K562 (cell line): Measurements from ENCODE around the gene AGBL1. TPM values are rescaled to one million over a fixed set of nuclear protein-coding genes. Genes with fewer than 3 reads are reported as not detected.

Experiments used
- ATAC-seq: fragments of 200-7000 bp; cut with Tn5 transposase; 3 replicates; pipeline ENCODE4 v1.9.1; 2020; ENCODE audit warnings: moderate library complexity
- BruUV-seq: library from RNA; stranded (reverse); fragments of 400-500 nt; replicated peaks from 2 replicates; lab custom pipeline; 2021; lab: Mats Ljungman, UMichigan
- CTCF ChIA-PET: fragments of 300-600 bp; formaldehyde crosslinking; extraction: SDS; loops from one replicate; lab custom pipeline; 2021; ENCODE audit warnings: low intra/inter-chr PET ratio; lab: Yijun Ruan, JAX
- POLR2A ChIA-PET: fragments of 300-600, 350-650 bp; sonication (Branson Sonifier 250); formaldehyde crosslinking; extraction: SDS; loops from one replicate; lab custom pipeline; 2021; ENCODE audit warnings: antibody characterized with exemption, inconsistent platforms; lab: Yijun Ruan, JAX
- DNase-seq, 4 experiments: peaks; one replicate each; pipeline versions ENCODE4 v3.0.0 to v3.0.0-alpha.2; 2011 to 2018; ENCODE audit warnings: low spot score in 3 of 4, mixed read lengths in 3 of 4; ENCODE audit errors: extremely low read depth in 1 of 4
- FAIRE-seq: peaks from 2 replicates; lab custom pipeline; 2011; peaks lifted over from hg19 to GRCh38; lab: Jason Lieb, UNC
- H2AFZ ChIP-seq: 2 replicates; pipeline ENCODE4 v1.6.0; 2011; ENCODE audit warnings: low read depth, low read length, control low read depth, inconsistent platforms
- H3K27ac ChIP-seq: fragments of 200-600 bp; 3 replicates; pipeline ENCODE4 v1.8.0; 2011; ENCODE audit warnings: low read depth, mild to moderate bottlenecking, control low read depth, inconsistent platforms, low read length, moderate library complexity, mixed read lengths; ENCODE audit errors: extremely low read depth
- H3K27me3 ChIP-seq, 2 experiments: fragments of 300-600 bp in 1 of 2; 2 replicates in 1 of 2; 3 replicates in 1 of 2; pipeline versions ENCODE4 v1.6.0 to v1.8.0; 2011; ENCODE audit warnings: inconsistent platforms in 2 of 2, low read length in 2 of 2, mild to moderate bottlenecking in 1 of 2, mixed read lengths in 1 of 2, moderate library complexity in 1 of 2; ENCODE audit not compliant: control insufficient read depth in 2 of 2, insufficient read depth in 2 of 2
- H3K36me3 ChIP-seq: fragments of 300-600 bp; 3 replicates; pipeline ENCODE4 v1.8.0; 2011; ENCODE audit warnings: mild to moderate bottlenecking, low read length, inconsistent platforms; ENCODE audit not compliant: control insufficient read depth, insufficient read depth
- H3K4me1 ChIP-seq, 2 experiments: fragments of 200-600 bp in 1 of 2; replicated peaks in 1 of 2; 2 replicates in 1 of 2; 3 replicates in 1 of 2; pipeline versions ENCODE4 v1.5.1 to v1.8.0; 2011; ENCODE audit warnings: inconsistent platforms in 2 of 2, low read length in 2 of 2, mild to moderate bottlenecking in 1 of 2, mixed read lengths in 1 of 2, moderate library complexity in 1 of 2; ENCODE audit not compliant: control insufficient read depth in 2 of 2, insufficient read depth in 2 of 2
- H3K4me2 ChIP-seq: 2 replicates; pipeline ENCODE4 v1.6.1; 2011; ENCODE audit warnings: low read length, control low read depth, inconsistent platforms, mixed read lengths; ENCODE audit not compliant: insufficient read depth
- H3K4me3 ChIP-seq: fragments of 200-600 bp; sonication (generic), shearing (Covaris generic); 2 replicates; pipeline ENCODE4 v1.5.1; 2016; ENCODE audit warnings: control low read depth, inconsistent platforms
- H3K79me2 ChIP-seq: fragments of 200-600 bp; 3 replicates; pipeline ENCODE4 v1.8.0; 2011; ENCODE audit warnings: low read length, inconsistent platforms; ENCODE audit not compliant: control insufficient read depth, insufficient read depth
- H3K9ac ChIP-seq, 2 experiments: 2 replicates each; pipeline versions ENCODE4 v1.6.0 to v1.6.1; 2011; ENCODE audit warnings: low read depth in 2 of 2, low read length in 2 of 2, control low read depth in 1 of 2, inconsistent platforms in 1 of 2, mild to moderate bottlenecking in 1 of 2, mixed read lengths in 1 of 2; ENCODE audit not compliant: insufficient read depth in 1 of 2
- H3K9me1 ChIP-seq: one replicate; pipeline ENCODE4 v1.6.0; 2011; ENCODE audit warnings: inconsistent platforms, mild to moderate bottlenecking, low read length, moderate library complexity; ENCODE audit not compliant: control insufficient read depth, insufficient read depth
- H3K9me3 ChIP-seq: replicated peaks from 2 replicates; pipeline ENCODE4 v1.5.1; 2011; ENCODE audit warnings: low read depth, low read length, inconsistent platforms; ENCODE audit not compliant: control insufficient read depth, insufficient read depth
- H4K20me1 ChIP-seq: replicated peaks from 2 replicates; pipeline ENCODE4 v1.6.1; 2011; ENCODE audit warnings: low read length, inconsistent platforms, mixed read lengths; ENCODE audit not compliant: control insufficient read depth, insufficient read depth
- KAT2B ChIP-seq: IDR thresholded peaks from one replicate; pipeline ENCODE4 v1.6.1; 2012; ENCODE audit warnings: low read depth, mild to moderate bottlenecking, control low read depth, inconsistent platforms, low read length, moderate library complexity
- KDM5B ChIP-seq: fragments of 200-600 bp; sonication (generic); IDR thresholded peaks from 2 replicates; pipeline ENCODE4 v1.6.1; 2012; ENCODE audit warnings: low read depth, mild to moderate bottlenecking, moderate library complexity, low read length, control low read depth, inconsistent platforms; ENCODE audit not compliant: insufficient replicate concordance
- SAP30 ChIP-seq: fragments of 200-600 bp; sonication (generic); IDR thresholded peaks from 2 replicates; pipeline ENCODE4 v1.6.1; 2012; ENCODE audit warnings: borderline replicate concordance, low read depth, mild to moderate bottlenecking, moderate library complexity, low read length, control low read depth, inconsistent platforms; ENCODE audit not compliant: insufficient read depth, poor library complexity, severe bottlenecking
- ZNF280A ChIP-seq: fragments of 450-650 bp; IDR thresholded peaks from 2 replicates; pipeline ENCODE4 v1.6.1; 2018; ENCODE audit warnings: mild to moderate bottlenecking, low read depth; ENCODE audit not compliant: partially characterized antibody
- ZNF318 ChIP-seq, 2 experiments: fragments of 450-650 bp; IDR thresholded peaks; 2 replicates each; pipeline ENCODE4 v1.6.1; 2016; ENCODE audit warnings: mild to moderate bottlenecking in 2 of 2, borderline replicate concordance in 1 of 2, low read depth in 1 of 2, moderate library complexity in 1 of 2
- WGBS: fragments of 100-300 bp; shearing (Covaris generic); methylation state at CpG from one replicate; pipeline ENCODE4 v1.1.6; 2016; ENCODE audit warnings: low coverage, mixed read lengths; ENCODE audit not compliant: insufficient coverage; ENCODE audit errors: missing lambda C conversion rate; 5-methylcytosine and 5-hydroxymethylcytosine counted together
- in situ Hi-C: fragments of 300-500 bp; cut with MboI; formaldehyde crosslinking; loops from 4 replicates; pipeline ENCODE4 v1.15.0; 2018; ENCODE audit warnings: inconsistent platforms, mixed read lengths
- intact Hi-C: fragments of 100-400 bp; cut with micrococcal nuclease; formaldehyde crosslinking; loops from 2 replicates; pipeline ENCODE4 v1.14.2; 2022
- polyA plus RNA-seq, 8 experiments: library from polyadenylated mRNA; depleted of rRNA in 4 of 8; stranded (reverse) in 5 of 8; unstranded in 3 of 8; fragments of >200 nt; fragmentation: Nextera tagmentation in 2 of 8; fragmentation: Illumina TruSeq in 1 of 8; extraction: Ambion mirVana in 2 of 8; extraction: Trizol in 1 of 8; gene quantifications; 2 replicates each; pipeline versions ENCODE4 v1.2.1 to v1.2.3, GENCODE V29; 2011 to 2014; ENCODE audit warnings: inconsistent platforms in 1 of 8, missing spikeins in 1 of 8
- total RNA-seq, 7 experiments: library from RNA; depleted of rRNA in 6 of 7; stranded (reverse); fragments of >200 nt in 6 of 7; fragmentation: Illumina TruSeq in 2 of 7; extraction: Trizol in 2 of 7; gene quantifications; 2 replicates each; pipeline versions ENCODE4 v1.2.1 to v1.2.3, GENCODE V29; 2011 to 2021; ENCODE audit warnings: low replicate concordance in 1 of 7

AGBL1 gene
- total and polyA plus RNA-seq, 9 of the 15 experiments (the other 6 are each of a cell fraction or from before 2014, with no cell fraction given) = not detected

GRCh38 chr15:86337071-86337470 lies 257.4 kb downstream of the AGBL1 start:
- intact Hi-C loops (no loop called here), in situ Hi-C loops (no loop called here)
- no peak for TF ChIP-seq KDM5B
- Histone ChIP-seq H3K9me1 (no peaks in the 10 kb centered on the region), H4K20me1 (no peaks in the 10 kb centered on the region), H3K9ac (no peak overlapping the region), H3K4me1 (no peaks in the 10 kb centered on the region), H3K27me3 (no peaks in the 10 kb centered on the region), H3K27ac (no peak overlapping the region), H3K4me2 (no peak overlapping the region), H3K4me3 (no peak overlapping the region), H3K9me3 (no peaks in the 10 kb centered on the region), H2AFZ (no peak overlapping the region), H3K79me2 (no peaks in the 10 kb centered on the region), H3K36me3 (no peaks in the 10 kb centered on the region)
- ATAC-seq (no peak), FAIRE-seq (no peak), DNase-seq (no peak)
- ChIA-PET CTCF (no interaction called here), POLR2A (no interaction called here)
- BruUV-seq = no TSS peak
- WGBS = 0% methylated on average over 2 of the region's 2 CpGs

- no peak overlapping the region for H3K27ac ChIP-seq
- no peaks in the 10 kb centered on the region for H3K36me3 ChIP-seq
- 0% methylated on average over 2 of the region's 2 CpGs for WGBS
- no peaks in the 10 kb centered on the region for H4K20me1 ChIP-seq
- no peak overlapping the region for H3K4me3 ChIP-seq
- H3K4me2 ChIP-seq = no peak overlapping the region
- ATAC-seq (no peak), DNase-seq (no peak), FAIRE-seq (no peak)
- no TSS peak for BruUV-seq
- H3K27me3 ChIP-seq = no peaks in the 10 kb centered on the region
- peaks cover 1% of the 10 kb centered on the region; the same call in 1 of the 2 replicates for H3K9me3 ChIP-seq
- POLR2A ChIA-PET = no interaction called here
- intact Hi-C loops (no loop called here), in situ Hi-C loops (no loop called here)
- no peaks in the 10 kb centered on the region for H3K79me2 ChIP-seq
- H3K4me1 ChIP-seq = no peaks in the 10 kb centered on the region
- no peak overlapping the region for H3K9ac ChIP-seq
- no peak overlapping the region for H2AFZ ChIP-seq
- CTCF ChIA-PET = no interaction called here
- no peaks in the 10 kb centered on the region for H3K9me1 ChIP-seq
- TF ChIP-seq SAP30 (no peak), ZNF318 (IDR thresholded peaks at IDR 0.05; ENCODE audit: borderline replicate concordance in 1 of 2, low read depth in 1 of 2) (no peak), ZNF280A (no peak), KAT2B (no peak)
Measured at GRCh38 chr15:86347245-86347644, 267.6 kb downstream of the AGBL1 start.
